ENCODE data around the gene KLRC4. TPM values are rescaled to one million over a fixed set of nuclear protein-coding genes. Genes with fewer than 3 reads are reported as not detected.

Gene KLRC4
- total and polyA plus RNA-seq, 2 of the 4 experiments (the other 2 are of a cell fraction): not detected

DNA sequence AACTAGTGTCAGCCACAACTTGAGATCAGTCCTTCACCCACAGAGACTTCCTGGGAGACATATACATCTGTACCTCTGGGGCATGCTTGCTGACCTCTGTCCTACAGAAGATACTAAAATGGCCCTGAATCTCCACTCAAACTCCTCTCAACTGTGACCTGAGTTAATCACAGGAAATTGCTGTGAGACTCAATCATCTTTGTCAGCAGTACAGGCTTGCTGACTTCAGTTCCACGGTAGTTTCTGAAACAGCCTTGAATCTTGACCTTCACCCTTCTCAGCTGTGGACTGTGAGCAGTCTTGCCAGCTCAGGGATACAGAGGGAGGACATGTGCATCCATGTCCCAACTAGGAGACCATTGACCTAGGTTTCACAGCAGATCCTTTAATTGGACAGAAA lies 45.0 kb upstream of the KLRC4 start:
- H3K79me1 ChIP-seq (ENCODE audit: low read depth in 1 of 2, low read length in 2 of 2): no peaks in the 10 kb centered on the region
- H3K4ac ChIP-seq (ENCODE audit: low read depth, low read length): no peak overlapping the region
- TF ChIP-seq, protein P1, sequence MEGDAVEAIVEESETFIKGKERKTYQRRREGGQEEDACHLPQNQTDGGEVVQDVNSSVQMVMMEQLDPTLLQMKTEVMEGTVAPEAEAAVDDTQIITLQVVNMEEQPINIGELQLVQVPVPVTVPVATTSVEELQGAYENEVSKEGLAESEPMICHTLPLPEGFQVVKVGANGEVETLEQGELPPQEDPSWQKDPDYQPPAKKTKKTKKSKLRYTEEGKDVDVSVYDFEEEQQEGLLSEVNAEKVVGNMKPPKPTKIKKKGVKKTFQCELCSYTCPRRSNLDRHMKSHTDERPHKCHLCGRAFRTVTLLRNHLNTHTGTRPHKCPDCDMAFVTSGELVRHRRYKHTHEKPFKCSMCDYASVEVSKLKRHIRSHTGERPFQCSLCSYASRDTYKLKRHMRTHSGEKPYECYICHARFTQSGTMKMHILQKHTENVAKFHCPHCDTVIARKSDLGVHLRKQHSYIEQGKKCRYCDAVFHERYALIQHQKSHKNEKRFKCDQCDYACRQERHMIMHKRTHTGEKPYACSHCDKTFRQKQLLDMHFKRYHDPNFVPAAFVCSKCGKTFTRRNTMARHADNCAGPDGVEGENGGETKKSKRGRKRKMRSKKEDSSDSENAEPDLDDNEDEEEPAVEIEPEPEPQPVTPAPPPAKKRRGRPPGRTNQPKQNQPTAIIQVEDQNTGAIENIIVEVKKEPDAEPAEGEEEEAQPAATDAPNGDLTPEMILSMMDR (conservative IDR thresholded peaks at IDR 0.05; ENCODE audit: low read depth, low read length): no peak
- TF ChIP-seq, protein P2, sequence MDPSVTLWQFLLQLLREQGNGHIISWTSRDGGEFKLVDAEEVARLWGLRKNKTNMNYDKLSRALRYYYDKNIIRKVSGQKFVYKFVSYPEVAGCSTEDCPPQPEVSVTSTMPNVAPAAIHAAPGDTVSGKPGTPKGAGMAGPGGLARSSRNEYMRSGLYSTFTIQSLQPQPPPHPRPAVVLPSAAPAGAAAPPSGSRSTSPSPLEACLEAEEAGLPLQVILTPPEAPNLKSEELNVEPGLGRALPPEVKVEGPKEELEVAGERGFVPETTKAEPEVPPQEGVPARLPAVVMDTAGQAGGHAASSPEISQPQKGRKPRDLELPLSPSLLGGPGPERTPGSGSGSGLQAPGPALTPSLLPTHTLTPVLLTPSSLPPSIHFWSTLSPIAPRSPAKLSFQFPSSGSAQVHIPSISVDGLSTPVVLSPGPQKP (IDR thresholded peaks at IDR 0.05; ENCODE audit: borderline replicate concordance, low read depth, low read length): no peak
- TF ChIP-seq NFE2L2 (IDR thresholded peaks at IDR 0.05; ENCODE audit: low read depth, low read length) (no peak), RAD21 (IDR thresholded peaks at IDR 0.05; ENCODE audit: low read length) (no peak), FOS (IDR thresholded peaks at IDR 0.05; ENCODE audit: low read depth, low read length) (no peak), RCOR1 (IDR thresholded peaks at IDR 0.05; ENCODE audit: insufficient replicate concordance, low read length) (no peak), MAFK (IDR thresholded peaks at IDR 0.05; ENCODE audit: low read depth, low read length) (no peak), RFX5 (IDR thresholded peaks at IDR 0.05; ENCODE audit: low read depth, low read length) (no peak), MAZ (IDR thresholded peaks at IDR 0.05; ENCODE audit: borderline replicate concordance, low read depth, low read length) (no peak), POLR2A (IDR thresholded peaks at IDR 0.05; ENCODE audit: low read depth, low read length) (no peak), MXI1 (IDR thresholded peaks at IDR 0.05; ENCODE audit: borderline replicate concordance, low read depth, low read length) (no peak), CHD1 (IDR thresholded peaks at IDR 0.05; ENCODE audit: low read depth, low read length) (no peak), CEBPB (IDR thresholded peaks at IDR 0.05; ENCODE audit: low read depth, low read length) (no peak), BHLHE40 (IDR thresholded peaks at IDR 0.05; ENCODE audit: low read depth, low read length) (no peak), SMC3 (IDR thresholded peaks at IDR 0.05; ENCODE audit: low read depth, low read length) (no peak)
- TF ChIP-seq, protein P3, sequence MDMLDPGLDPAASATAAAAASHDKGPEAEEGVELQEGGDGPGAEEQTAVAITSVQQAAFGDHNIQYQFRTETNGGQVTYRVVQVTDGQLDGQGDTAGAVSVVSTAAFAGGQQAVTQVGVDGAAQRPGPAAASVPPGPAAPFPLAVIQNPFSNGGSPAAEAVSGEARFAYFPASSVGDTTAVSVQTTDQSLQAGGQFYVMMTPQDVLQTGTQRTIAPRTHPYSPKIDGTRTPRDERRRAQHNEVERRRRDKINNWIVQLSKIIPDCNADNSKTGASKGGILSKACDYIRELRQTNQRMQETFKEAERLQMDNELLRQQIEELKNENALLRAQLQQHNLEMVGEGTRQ (IDR thresholded peaks at IDR 0.05; ENCODE audit: low read depth, low read length): no peak
- no peak overlapping the region for H3K9ac ChIP-seq (ENCODE audit: low read depth, low read length)
- H2AK5ac ChIP-seq (ENCODE audit: low read depth, low read length): no peak overlapping the region
- ATAC-seq (ENCODE audit: low read depth) (no peak), DNase-seq (no peak)
- WGBS, 2 experiments (ENCODE audit: extremely low coverage in 2 of 2, insufficient read length in 1 of 2): no CpG with 5 or more reads among the region's 1 CpG
- dilution Hi-C loops (cut with HindIII; ENCODE audit: low sequenced_read_pairs, unreplicated experiment) (no loop called here), in situ Hi-C loops (cut with MboI; ENCODE audit: low sequenced_read_pairs) (no loop called here), intact Hi-C loops (cut with micrococcal nuclease) (loop anchor here (10.0 kb wide), 1 partner anchor 50 kb away; the partner anchor contains the start of gene KLRC4)
- H3K56ac ChIP-seq (ENCODE audit: extremely low read depth, insufficient read depth, low read length): no peak overlapping the region
- no peak overlapping the region for H2BK15ac ChIP-seq (ENCODE audit: low read depth, low read length)
- H3K4me1 ChIP-seq (ENCODE audit: control insufficient read depth, insufficient read depth, low read length): no peaks in the 10 kb centered on the region
- H2BK120ac ChIP-seq (ENCODE audit: low read depth, low read length): no peak overlapping the region
- no peak overlapping the region for H3K4me3 ChIP-seq (ENCODE audit: insufficient read depth, low read depth, low read length)
- no peak overlapping the region for H3K4me2 ChIP-seq (ENCODE audit: low read depth, low read length)
- H3K23ac ChIP-seq (ENCODE audit: low read depth, low read length): no peak overlapping the region
- no peaks in the 10 kb centered on the region for H3K36me3 ChIP-seq (ENCODE audit: control insufficient read depth, insufficient read depth, low read length)
- no peak overlapping the region for H3K27ac ChIP-seq (ENCODE audit: insufficient read depth, low read length)
- H3K14ac ChIP-seq (replicated peaks; ENCODE audit: low read depth, low read length): no peak overlapping the region
- peaks cover 6% of the 10 kb centered on the region for H3K9me3 ChIP-seq (ENCODE audit: control insufficient read depth, insufficient read depth, low read length)
- no peaks in the 10 kb centered on the region for H3K9me1 ChIP-seq (ENCODE audit: insufficient read depth, low read length)
- no peak overlapping the region for H2AFZ ChIP-seq (replicated peaks; ENCODE audit: low read length, poor library complexity)
- H4K20me1 ChIP-seq (ENCODE audit: insufficient read depth, low read length): no peaks in the 10 kb centered on the region
- BruUV-seq (replicated peaks): no TSS peak
- H4K8ac ChIP-seq (ENCODE audit: low read depth in 2 of 2, low read length in 2 of 2): no peak overlapping the region
- ChIA-PET CTCF (interaction anchor here (0.6 kb wide), 1 partner anchor 201 kb away, joined by 3 read pairs; no protein-coding TSS in a partner anchor), POLR2A (ENCODE audit: unreplicated experiment) (no interaction called here)
- no peak overlapping the region for H4K5ac ChIP-seq (ENCODE audit: low read depth, low read length)
- H2BK5ac ChIP-seq (ENCODE audit: low read depth, low read length, poor library complexity, severe bottlenecking): no peak overlapping the region
- no peak overlapping the region for H4K91ac ChIP-seq (ENCODE audit: insufficient read depth, low read depth, low read length)
- peaks cover 2% of the 10 kb centered on the region; the same call in 1 of the 2 replicates for H3K27me3 ChIP-seq (ENCODE audit: control insufficient read depth, insufficient read depth, low read length)
- H2BK20ac ChIP-seq (ENCODE audit: low read depth, low read length): no peak overlapping the region
- H2AK9ac ChIP-seq (replicated peaks; ENCODE audit: low read depth, low read length, poor library complexity): no peak overlapping the region
- no peak overlapping the region for H3K18ac ChIP-seq (ENCODE audit: low read depth, low read length)

Measured in IMR-90 (cell line).